Endothelial cell of umbilical vein (primary cell): ENCODE measurements around the gene CCHCR1. TPM values are rescaled to one million over a fixed set of nuclear protein-coding genes. Genes with fewer than 3 reads are reported as not detected.

ENCODE experiments used
- BruUV-seq: library from RNA; stranded (reverse); fragments of 400-500 nt; replicated peaks from 2 replicates; lab custom pipeline; 2021; lab: Mats Ljungman, UMichigan
- CTCF ChIA-PET: fragments of 300-600, 350-600 bp; sonication (Branson Sonifier 250); formaldehyde crosslinking; loops from one replicate; lab custom pipeline; 2021; ENCODE audit warnings: antibody characterized with exemption, inconsistent platforms; lab: Charles Lee
- POLR2A ChIA-PET: fragments of 300-600, 350-600 bp; sonication (Branson Sonifier 250); formaldehyde crosslinking; loops from one replicate; lab custom pipeline; 2021; ENCODE audit warnings: antibody characterized with exemption, inconsistent platforms; lab: Charles Lee
- DNase-seq: peaks from one replicate; pipeline ENCODE4 v3.0.0-alpha.2; 2011; ENCODE audit warnings: low read depth, low spot score
- FAIRE-seq: peaks from 2 replicates; lab custom pipeline; 2011; peaks lifted over from hg19 to GRCh38; lab: Jason Lieb, UNC
- H2AFZ ChIP-seq: 2 replicates; pipeline ENCODE4 v1.6.0; 2012; ENCODE audit warnings: low read depth, low read length, control low read depth, inconsistent platforms
- H3K27ac ChIP-seq: 2 replicates; pipeline ENCODE4 v1.5.1; 2011; ENCODE audit warnings: low read depth, mild to moderate bottlenecking, control low read depth, low read length, moderate library complexity; ENCODE audit not compliant: insufficient read depth
- H3K27me3 ChIP-seq, 2 experiments: 2 replicates each; pipeline versions ENCODE4 v1.6.0 to v1.6.1; 2011; ENCODE audit warnings: low read length in 2 of 2, mixed read lengths in 1 of 2; ENCODE audit not compliant: control insufficient read depth in 2 of 2, insufficient read depth in 2 of 2
- H3K36me3 ChIP-seq, 2 experiments: 2 replicates in 1 of 2; 3 replicates in 1 of 2; pipeline ENCODE4 v1.5.1; 2011; ENCODE audit warnings: low read length in 2 of 2, mild to moderate bottlenecking in 1 of 2, moderate library complexity in 1 of 2; ENCODE audit not compliant: control insufficient read depth in 2 of 2, insufficient read depth in 2 of 2; ENCODE audit errors: extremely low read depth in 1 of 2
- H3K4me1 ChIP-seq: 3 replicates; pipeline ENCODE4 v1.5.1; 2011; ENCODE audit warnings: mild to moderate bottlenecking, low read length; ENCODE audit not compliant: control insufficient read depth, insufficient read depth; ENCODE audit errors: extremely low read depth
- H3K4me2 ChIP-seq: 2 replicates; pipeline ENCODE4 v1.6.1; 2011; ENCODE audit warnings: low read length, control low read depth, mixed read lengths; ENCODE audit not compliant: insufficient read depth
- H3K4me3 ChIP-seq, 3 experiments: fragments of 200-600 bp in 1 of 3; sonication (generic), shearing (Covaris generic) in 1 of 3; replicated peaks in 1 of 3; 2 replicates each; pipeline ENCODE4 v1.5.1; 2011 to 2016; ENCODE audit warnings: control low read depth in 3 of 3, low read length in 3 of 3, mild to moderate bottlenecking in 2 of 3, inconsistent platforms in 1 of 3, low read depth in 1 of 3, moderate library complexity in 1 of 3; ENCODE audit not compliant: insufficient read depth in 1 of 3
- H3K79me2 ChIP-seq: 2 replicates; pipeline ENCODE4 v1.6.0; 2012; ENCODE audit warnings: low read length, inconsistent platforms; ENCODE audit not compliant: control insufficient read depth, insufficient read depth
- H3K9ac ChIP-seq: replicated peaks from 2 replicates; pipeline ENCODE3; 2011; ENCODE audit warnings: low read length, control low read depth; ENCODE audit not compliant: insufficient read depth; ENCODE audit errors: extremely low read depth
- H3K9me1 ChIP-seq: replicated peaks from 3 replicates; pipeline ENCODE4 v1.6.0; 2011; ENCODE audit warnings: mild to moderate bottlenecking, low read length; ENCODE audit not compliant: control insufficient read depth, insufficient read depth; ENCODE audit errors: extremely low read depth
- H3K9me3 ChIP-seq: replicated peaks from 2 replicates; pipeline ENCODE4 v1.5.1; 2012; ENCODE audit warnings: low read length, inconsistent platforms; ENCODE audit not compliant: control insufficient read depth, insufficient read depth
- H4K20me1 ChIP-seq: replicated peaks from 2 replicates; pipeline ENCODE3; 2011; ENCODE audit warnings: mild to moderate bottlenecking, low read length; ENCODE audit not compliant: control insufficient read depth, insufficient read depth; ENCODE audit errors: extremely low read depth
- POLR2A ChIP-seq: IDR thresholded peaks from 2 replicates; pipeline ENCODE4 v1.6.1; 2012; ENCODE audit warnings: low read depth, mild to moderate bottlenecking, control low read depth, low read length
- POLR2AphosphoS5 ChIP-seq: IDR thresholded peaks from 2 replicates; pipeline ENCODE4 v1.6.1; 2012; ENCODE audit warnings: low read depth, mild to moderate bottlenecking, control low read depth, low read length, moderate library complexity; ENCODE audit not compliant: insufficient read depth
- dilution Hi-C: fragments of 300-500 bp; cut with MboI; formaldehyde crosslinking; loops from one replicate; pipeline ENCODE4 v1.15.0; 2019; ENCODE audit warnings: low sequenced_read_pairs; ENCODE audit not compliant: extremely low pct_ligation_motif_present
- intact Hi-C: fragments of 100-400 bp; cut with micrococcal nuclease; formaldehyde crosslinking; loops from one replicate; pipeline ENCODE4 v1.10.0; 2022
- polyA plus RNA-seq, 4 experiments: library from polyadenylated mRNA; depleted of rRNA in 3 of 4; stranded (reverse) in 3 of 4; unstranded in 1 of 4; fragments of >200 nt; gene quantifications; 2 replicates each; pipeline versions ENCODE4 v1.2.1 to v1.2.3, GENCODE V29; 2011 to 2012; ENCODE audit warnings: missing spikeins in 1 of 4
- total RNA-seq: library from RNA; stranded (reverse); gene quantifications from 2 replicates; pipeline ENCODE4 v1.2.3, GENCODE V29; 2021
- TF ChIP-seq, protein P1 (sequence below): IDR thresholded peaks from 2 replicates; pipeline ENCODE4 v1.6.1; 2011; ENCODE audit not compliant: insufficient read depth, insufficient read length

CCHCR1 gene
- total and polyA plus RNA-seq, 2 donors (not counting 3 experiments of a cell fraction or from before 2014, with no cell fraction given): 12.8 to 23.2 TPM

DNA sequence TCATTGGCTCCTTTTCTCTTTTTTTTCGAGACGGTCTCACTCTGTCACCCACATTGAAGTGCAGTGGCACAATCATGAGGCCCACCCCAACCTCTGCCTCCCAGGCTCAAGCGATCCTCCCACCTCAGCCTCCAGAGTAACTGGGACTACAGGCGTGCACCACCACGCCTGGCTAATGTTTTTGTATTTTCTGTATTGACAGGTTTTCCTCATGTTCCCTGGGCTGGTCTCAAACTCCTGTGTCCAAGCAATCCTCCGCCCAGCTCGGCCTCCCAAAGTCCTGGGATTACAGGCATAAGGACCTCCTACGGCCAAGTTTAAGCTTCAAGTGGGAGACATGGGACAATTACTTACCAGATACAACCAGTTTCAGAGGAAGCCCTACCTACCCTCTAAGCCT lies 22.3 kb upstream of the CCHCR1 start:
- Histone ChIP-seq H3K27me3 (no peaks in the 10 kb centered on the region), H3K9ac (no peak overlapping the region), H3K4me2 (peak overlapping the region; percentile 5), H3K79me2 (no peaks in the 10 kb centered on the region), H3K4me3 (peak overlapping the region in 2 of 3 experiments; percentile 12 to 53), H2AFZ (no peak overlapping the region), H3K27ac (no peak overlapping the region), H4K20me1 (no peaks in the 10 kb centered on the region), H3K4me1 (peaks cover 6% of the 10 kb centered on the region), H3K9me3 (no peaks in the 10 kb centered on the region), H3K9me1 (no peaks in the 10 kb centered on the region), H3K36me3 (no peaks in the 10 kb centered on the region)
- ChIA-PET CTCF (interaction anchor here (2.9 kb wide), 1 partner anchor 13 kb away, joined by 12 read pairs; no protein-coding TSS in a partner anchor), POLR2A (no interaction called here)
- no TSS peak for BruUV-seq
- intact Hi-C loops: loop anchor here (1.0 kb wide), 1 partner anchor 22 kb away; the partner anchor contains the start of gene TCF19
- DNase-seq: no peak
- no peak for FAIRE-seq
- dilution Hi-C loops: no loop called here
- TF ChIP-seq, protein P1, sequence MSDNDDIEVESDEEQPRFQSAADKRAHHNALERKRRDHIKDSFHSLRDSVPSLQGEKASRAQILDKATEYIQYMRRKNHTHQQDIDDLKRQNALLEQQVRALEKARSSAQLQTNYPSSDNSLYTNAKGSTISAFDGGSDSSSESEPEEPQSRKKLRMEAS: no peak
- TF ChIP-seq POLR2A: no peak

- dilution Hi-C loops: no loop called here
- ChIA-PET POLR2A (no interaction called here), CTCF (interaction anchor here (1.2 to 2.9 kb wide), 2 partner anchors 13 to 42 kb away, joined by 3 to 12 read pairs; no protein-coding TSS in a partner anchor)
Measured at GRCh38 chr6:31179042-31179386, 21.4 kb upstream of the CCHCR1 start.

More at GRCh38 chr6:31179042-31179386, 21.4 kb upstream of the CCHCR1 start:
- Histone ChIP-seq H3K4me3 (no peak overlapping the region), H2AFZ (peak overlapping the region; percentile 47), H3K9me3 (no peaks in the 10 kb centered on the region), H3K27ac (no peak overlapping the region), H3K4me1 (peaks cover 6% of the 10 kb centered on the region), H3K9me1 (no peaks in the 10 kb centered on the region), H3K9ac (no peak overlapping the region), H4K20me1 (no peaks in the 10 kb centered on the region), H3K79me2 (no peaks in the 10 kb centered on the region), H3K36me3 (no peaks in the 10 kb centered on the region), H3K4me2 (no peak overlapping the region), H3K27me3 (no peaks in the 10 kb centered on the region)
- no peak for FAIRE-seq
- no TSS peak for BruUV-seq
- intact Hi-C loops: no loop called here
- no peak for DNase-seq
- TF ChIP-seq POLR2AphosphoS5: no peak
